Colonic mucosa (tissue), 4 donors: ENCODE data around the gene FBXW9. TPM values are rescaled to one million over a fixed set of nuclear protein-coding genes. Genes with fewer than 3 reads are reported as not detected.
"Not testable (repeated sequence)": the region's sequence is repeated elsewhere in the genome, so short reads cannot be mapped to it uniquely, and the experiment has no call there.

Experiments used
- DNase-seq: peaks from one replicate; pipeline ENCODE4 v3.0.0-alpha.2; 2020
- H3K27ac ChIP-seq: fragments of 200-600 bp; one replicate; pipeline ENCODE4 v1.8.0; 2021
- H3K27me3 ChIP-seq: fragments of 200-600 bp; one replicate; pipeline ENCODE4 v1.8.0; 2021
- H3K36me3 ChIP-seq: fragments of 200-600 bp; one replicate; pipeline ENCODE4 v1.8.0; 2021
- H3K4me1 ChIP-seq: fragments of 200-600 bp; one replicate; pipeline ENCODE4 v1.8.0; 2021; ENCODE audit warnings: mild to moderate bottlenecking
- H3K4me3 ChIP-seq: fragments of 200-600 bp; one replicate; pipeline ENCODE4 v1.8.0; 2021
- H3K9ac ChIP-seq, 2 donors: one replicate each; pipeline ENCODE4 v1.7.0; 2013; ENCODE audit warnings: control low read depth in 2 of 2, low read depth in 2 of 2, low read length in 2 of 2
- H3K9me3 ChIP-seq: fragments of 200-600 bp; one replicate; pipeline ENCODE4 v1.8.0; 2021
- CTCF ChIP-seq: fragments of 200-600 bp; IDR thresholded peaks from one replicate; pipeline ENCODE4 v1.8.0; 2022; ENCODE audit warnings: antibody characterized with exemption, mild to moderate bottlenecking
- intact Hi-C: fragments of 100-400 bp; cut with DNase I; formaldehyde crosslinking; loops from one replicate; pipeline ENCODE4 v1.14.1; 2022
- total RNA-seq, 2 donors: library from RNA; stranded (reverse); fragmentation: NEBNext Ultra II Directional in 1 of 2; extraction: Animal tissue kit (Norgen Biotek cat#: 25700) in 1 of 2; gene quantifications; one replicate each; pipeline ENCODE4 v1.2.1, GENCODE V29; 2021
- donor health status: healthy.
- donor health status: DM: no; HTN: no; CAD: no.
- donor health status: DM: no; HTN: no; CAD: no.

The FBXW9 gene
- total RNA-seq, 2 donors from 2014 or later: 6.5 to 10.3 TPM

GRCh38 chr19:12733369-12734214, 37.2 kb upstream of the FBXW9 start:
- peaks cover 21% of the 10 kb centered on the region for H3K4me1 ChIP-seq

GRCh38 chr19:12731337-12731736, 34.9 kb upstream of the FBXW9 start:
- Histone ChIP-seq H3K4me1 (peaks cover 11% of the 10 kb centered on the region), H3K9me3 (no peaks in the 10 kb centered on the region), H3K9ac (no peak overlapping the region), H3K36me3 (peaks cover 8% of the 10 kb centered on the region), H3K27me3 (no peaks in the 10 kb centered on the region), H3K27ac (no peak overlapping the region), H3K4me3 (no peak overlapping the region)
- TF ChIP-seq CTCF: no peak
- intact Hi-C loops: no loop called here
- DNase-seq: no peak

More at GRCh38 chr19:12733369-12734214, 37.2 kb upstream of the FBXW9 start:
- H3K9me3 ChIP-seq: no peaks in the 10 kb centered on the region
- H3K27ac ChIP-seq: peak overlapping the region; percentile 88
- peaks cover 10% of the 10 kb centered on the region for H3K36me3 ChIP-seq
- H3K9ac ChIP-seq: peak overlapping the region; percentile 90 to 93
- no peaks in the 10 kb centered on the region for H3K27me3 ChIP-seq
- H3K4me3 ChIP-seq: peak overlapping the region; percentile 84
- peak; percentile 28 for DNase-seq
- intact Hi-C loops: no loop called here
- TF ChIP-seq CTCF: peak; percentile 22

- Histone ChIP-seq H3K27ac (no peak overlapping the region), H3K4me3 (no peak overlapping the region), H3K27me3 (no peaks in the 10 kb centered on the region), H3K36me3 (peaks cover 8% of the 10 kb centered on the region), H3K9me3 (no peaks in the 10 kb centered on the region), H3K4me1 (peaks cover 10% of the 10 kb centered on the region), H3K9ac (no peak overlapping the region)
- no peak for TF ChIP-seq CTCF
- DNase-seq: no peak
- intact Hi-C loops: no loop called here
Observed at GRCh38 chr19:12730064-12730463, 33.6 kb upstream of the FBXW9 start.

GRCh38 chr19:12727745-12728433, 31.5 kb upstream of the FBXW9 start:
- H3K9ac ChIP-seq: no peak overlapping the region
- H3K4me3 ChIP-seq: no peak overlapping the region
- no peak overlapping the region for H3K27ac ChIP-seq
- peaks cover 8% of the 10 kb centered on the region for H3K36me3 ChIP-seq
- DNase-seq: no peak
- peaks cover 4% of the 10 kb centered on the region for H3K4me1 ChIP-seq
- TF ChIP-seq CTCF: no peak
- intact Hi-C loops: no loop called here
- H3K9me3 ChIP-seq: no peaks in the 10 kb centered on the region
- H3K27me3 ChIP-seq: no peaks in the 10 kb centered on the region

GRCh38 chr19:12726988-12727316, 30.5 kb upstream of the FBXW9 start:
- Histone ChIP-seq H3K4me1 (no peaks in the 10 kb centered on the region), H3K9ac (no peak overlapping the region), H3K27me3 (no peaks in the 10 kb centered on the region), H3K9me3 (no peaks in the 10 kb centered on the region), H3K4me3 (no peak overlapping the region), H3K27ac (no peak overlapping the region), H3K36me3 (peaks cover 8% of the 10 kb centered on the region)
- intact Hi-C loops: no loop called here
- no peak for TF ChIP-seq CTCF
- DNase-seq: no peak

- H3K27me3 ChIP-seq, DNase-seq, intact Hi-C loops: not testable (repeated sequence)
Observed at GRCh38 chr19:12725612-12726011, 29.2 kb upstream of the FBXW9 start.

More at GRCh38 chr19:12725612-12726011, 29.2 kb upstream of the FBXW9 start:
- H3K9me3 ChIP-seq, H3K36me3 ChIP-seq, H3K27ac ChIP-seq, H3K4me1 ChIP-seq, H3K9ac ChIP-seq, H3K4me3 ChIP-seq: not testable (repeated sequence)
